NCI-H2227 (cell line): ENCODE measurements around the gene AGBL4.

Source experiments
- DNase-seq: peaks from one replicate; lab custom pipeline; 2025; ENCODE audit not compliant: unreplicated experiment; lab: John Stamatoyannopoulos, UW

AGBL4 gene

GRCh38 chr1:49197081-49197480 is 826.7 kb downstream of the AGBL4 start:
- DNase-seq = no peak

- DNase-seq = no peak
Observed at GRCh38 chr1:49190138-49190537, 833.6 kb downstream of the AGBL4 start.

- no peak for DNase-seq
Observed at GRCh38 chr1:49187056-49187455, 836.7 kb downstream of the AGBL4 start.

- DNase-seq = no peak
Observed at GRCh38 chr1:49185450-49185980, 838.2 kb downstream of the AGBL4 start.

- DNase-seq = no peak
Observed at GRCh38 chr1:49183489-49183888, 840.3 kb downstream of the AGBL4 start.

- no peak for DNase-seq
Observed at GRCh38 chr1:49181033-49181432, 842.7 kb downstream of the AGBL4 start.

GRCh38 chr1:49171941-49172593 is 851.7 kb downstream of the AGBL4 start:
- no peak for DNase-seq

GRCh38 chr1:49166031-49166430 is 857.7 kb downstream of the AGBL4 start:
- no peak for DNase-seq

GRCh38 chr1:49163031-49163430 is 860.7 kb downstream of the AGBL4 start:
- no peak for DNase-seq

GRCh38 chr1:49160677-49161076 is 863.1 kb downstream of the AGBL4 start:
- no peak for DNase-seq

- DNase-seq = no peak
Observed at GRCh38 chr1:49136738-49137251, 887.0 kb downstream of the AGBL4 start.

GRCh38 chr1:49125746-49126145 is 898.0 kb downstream of the AGBL4 start:
- no peak for DNase-seq

GRCh38 chr1:49111931-49112330 is 911.8 kb downstream of the AGBL4 start:
- no peak for DNase-seq

GRCh38 chr1:49106445-49106844 is 917.3 kb downstream of the AGBL4 start:
- DNase-seq = no peak

GRCh38 chr1:49104575-49104974 is 919.2 kb downstream of the AGBL4 start:
- DNase-seq = no peak

- DNase-seq = no peak
Observed at GRCh38 chr1:49102752-49103151, 921.0 kb downstream of the AGBL4 start.

GRCh38 chr1:49098866-49099265 is 924.9 kb downstream of the AGBL4 start:
- DNase-seq = no peak

GRCh38 chr1:49086327-49086726 is 937.4 kb downstream of the AGBL4 start:
- no peak for DNase-seq

- DNase-seq = no peak
Observed at GRCh38 chr1:49085079-49085478, 938.7 kb downstream of the AGBL4 start.

GRCh38 chr1:49060766-49061165 is 963.0 kb downstream of the AGBL4 start:
- no peak for DNase-seq

GRCh38 chr1:49059087-49059486 is 964.7 kb downstream of the AGBL4 start:
- DNase-seq = no peak

- DNase-seq = no peak
Observed at GRCh38 chr1:49052102-49052501, 971.7 kb downstream of the AGBL4 start.

GRCh38 chr1:49051647-49052046 is 972.1 kb downstream of the AGBL4 start:
- no peak for DNase-seq
